ENCODE data around the gene CAPZA1. TPM values are rescaled to one million over a fixed set of nuclear protein-coding genes. Genes with fewer than 3 reads are reported as not detected.

CAPZA1 gene
- total and polyA plus RNA-seq, 2 donors (not counting 3 experiments of a cell fraction or from before 2014, with no cell fraction given) = 77.1 to 183 TPM

- Histone ChIP-seq H3K79me2 (ENCODE audit: control insufficient read depth, insufficient read depth, low read length) (no peaks in the 10 kb centered on the region), H3K27ac (ENCODE audit: insufficient read depth, low read depth, low read length) (no peak overlapping the region), H3K4me2 (ENCODE audit: insufficient read depth, low read length) (no peak overlapping the region), H3K9me3 (replicated peaks; ENCODE audit: control insufficient read depth, insufficient read depth, low read length) (no peaks in the 10 kb centered on the region), H3K27me3 (ENCODE audit: control insufficient read depth in 2 of 2, insufficient read depth in 2 of 2, low read length in 2 of 2) (no peaks in the 10 kb centered on the region), H3K4me1 (ENCODE audit: control insufficient read depth, extremely low read depth, insufficient read depth, low read length) (no peaks in the 10 kb centered on the region), H3K4me3 (replicated peaks in 1 of 3; ENCODE audit: insufficient read depth in 1 of 3, low read depth in 1 of 3, low read length in 3 of 3) (no peak overlapping the region), H3K9me1 (replicated peaks; ENCODE audit: control insufficient read depth, extremely low read depth, insufficient read depth, low read length) (no peaks in the 10 kb centered on the region), H2AFZ (ENCODE audit: low read depth, low read length) (no peak overlapping the region), H4K20me1 (replicated peaks; ENCODE audit: control insufficient read depth, extremely low read depth, insufficient read depth, low read length) (no peaks in the 10 kb centered on the region), H3K9ac (replicated peaks; ENCODE audit: extremely low read depth, insufficient read depth, low read length) (no peak overlapping the region), H3K36me3 (ENCODE audit: control insufficient read depth in 2 of 2, extremely low read depth in 1 of 2, insufficient read depth in 2 of 2, low read length in 2 of 2) (peaks cover 8 to 13% of the 10 kb centered on the region in 2 experiments)
- BruUV-seq (replicated peaks) = no TSS peak
- FAIRE-seq = no peak
- DNase-seq (ENCODE audit: low read depth, low spot score) = no peak
- POLR2A ChIA-PET = no interaction called here
- intact Hi-C loops (cut with micrococcal nuclease) (no loop called here), dilution Hi-C loops (cut with MboI; ENCODE audit: extremely low pct_ligation_motif_present, low sequenced_read_pairs) (no loop called here)
- CTCF ChIA-PET = interaction anchor here (0.9 kb wide), 1 partner anchor 101 kb away, joined by 5 read pairs; no protein-coding TSS in a partner anchor
- no peak for TF ChIP-seq POLR2AphosphoS5 (IDR thresholded peaks at IDR 0.05; ENCODE audit: insufficient read depth, low read depth, low read length)
- TF ChIP-seq JUN (IDR thresholded peaks at IDR 0.05; ENCODE audit: borderline replicate concordance, insufficient read depth, insufficient read length, low read depth) = no peak
- TF ChIP-seq MYC (IDR thresholded peaks at IDR 0.05; ENCODE audit: low read depth, low read length) = no peak
- no peak for TF ChIP-seq CTCF (IDR thresholded peaks at IDR 0.05; ENCODE audit: extremely low read depth in 1 of 2, insufficient read depth in 1 of 2, low read depth in 1 of 2, low read length in 2 of 2)
- TF ChIP-seq EZH2 (IDR thresholded peaks at IDR 0.05; ENCODE audit: borderline replicate concordance, low read depth, low read length, severe bottlenecking) = no peak
- TF ChIP-seq MAX (IDR thresholded peaks at IDR 0.05; ENCODE audit: insufficient read depth, insufficient read length) = no peak
- TF ChIP-seq POLR2A (IDR thresholded peaks at IDR 0.05; ENCODE audit: low read depth, low read length) = no peak
- TF ChIP-seq GATA2 (IDR thresholded peaks at IDR 0.05; ENCODE audit: insufficient read depth, insufficient read length, low read depth, low read length) = no peak
- TF ChIP-seq FOS (IDR thresholded peaks at IDR 0.05; ENCODE audit: borderline replicate concordance, insufficient read depth, low read length) = no peak
These were observed 16.6 kb upstream of the CAPZA1 start for GRCh38 chr1:112603012-112603411.

Measured in endothelial cell of umbilical vein (primary cell).